GM13977 (cell line): ENCODE data around the gene C18orf54.

Experiments used
- DNase-seq: peaks from one replicate; pipeline ENCODE4 v3.0.0; 2012; ENCODE audit warnings: low spot score
- CTCF ChIP-seq: IDR thresholded peaks from 2 replicates; pipeline ENCODE4 v1.5.1; 2012; ENCODE audit warnings: mild to moderate bottlenecking, control low read depth; ENCODE audit not compliant: insufficient read depth; ENCODE audit errors: extremely low read depth, missing control alignments
- in situ Hi-C: fragments of 300-500 bp; cut with MboI; formaldehyde crosslinking; loops from one replicate; pipeline ENCODE4 v1.12.0; 2022; ENCODE audit warnings: low sequenced_read_pairs, low pct_unique_long_range_greater_than_20kb, mixed read lengths, inconsistent platforms; ENCODE audit not compliant: unreplicated experiment

C18orf54 gene

DNA sequence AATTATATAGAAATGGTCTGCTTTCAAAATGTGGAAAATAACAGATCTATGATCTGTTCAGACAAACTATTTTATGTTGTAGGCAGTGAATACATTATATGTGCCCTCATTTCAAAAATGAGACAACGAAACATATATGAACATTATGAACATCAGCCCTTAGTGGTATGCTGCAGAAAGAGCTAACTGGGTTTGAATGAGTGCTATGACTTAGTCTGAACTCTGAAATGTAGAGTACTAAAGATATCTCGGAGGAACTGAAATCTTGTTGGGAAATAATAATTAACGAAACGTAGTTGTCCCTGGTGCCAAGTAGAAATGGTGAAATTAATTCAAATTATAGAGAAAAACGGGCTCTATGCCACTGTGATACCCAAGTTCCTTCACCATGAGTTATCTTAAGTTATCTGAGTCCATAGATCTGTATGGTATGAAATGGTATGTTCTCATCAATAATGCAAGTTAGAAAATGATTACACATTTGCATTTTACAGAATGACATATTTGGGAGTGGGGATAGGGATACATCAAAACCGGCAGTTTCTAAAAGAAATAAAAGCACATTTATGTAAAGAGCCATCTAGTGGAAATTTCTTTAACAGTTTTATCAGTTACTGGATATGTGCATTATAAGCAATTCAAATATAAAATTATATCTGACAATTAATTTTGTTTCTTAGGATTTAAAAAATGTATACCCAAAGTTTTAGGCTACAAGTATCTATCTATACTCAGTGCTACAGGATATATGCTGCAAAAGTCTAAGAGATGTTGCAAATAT lies 26.7 kb upstream of the C18orf54 start:
- TF ChIP-seq CTCF = no peak
- no peak for DNase-seq
- in situ Hi-C loops = no loop called here

DNA sequence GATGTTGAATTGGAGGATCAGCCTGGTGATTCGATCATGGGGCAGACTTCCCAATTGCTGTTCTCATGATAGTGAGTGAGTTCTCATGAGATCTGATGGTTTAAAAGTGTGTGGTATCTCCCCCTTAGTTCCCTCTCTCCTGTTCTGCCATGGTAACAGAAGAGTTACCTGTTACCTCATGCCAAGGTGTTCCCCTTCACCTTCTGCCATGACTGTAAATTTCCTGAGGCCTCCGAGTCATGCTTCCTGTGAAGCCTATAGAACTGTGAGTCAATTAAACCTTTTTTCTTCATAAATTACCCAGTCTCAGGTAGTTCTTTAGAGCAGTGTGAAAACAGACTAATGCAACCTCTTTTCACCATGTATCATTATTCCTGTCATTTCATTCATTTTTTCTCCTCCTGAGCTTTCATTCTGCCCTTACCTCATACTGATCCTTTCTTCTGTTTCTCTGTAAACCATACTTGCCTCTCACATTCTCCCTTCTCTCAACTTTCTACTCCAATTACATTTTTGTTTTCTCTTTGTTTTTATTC lies 22.0 kb upstream of the C18orf54 start:
- TF ChIP-seq CTCF = no peak
- no peak for DNase-seq
- in situ Hi-C loops = no loop called here

- in situ Hi-C loops = no loop called here
- no peak for DNase-seq
- no peak for TF ChIP-seq CTCF
Measured at GRCh38 chr18:54338230-54338629, 19.5 kb upstream of the C18orf54 start.

GRCh38 chr18:54351186-54351585 lies 6.5 kb upstream of the C18orf54 start:
- TF ChIP-seq CTCF = no peak
- in situ Hi-C loops = no loop called here
- DNase-seq = no peak

DNA sequence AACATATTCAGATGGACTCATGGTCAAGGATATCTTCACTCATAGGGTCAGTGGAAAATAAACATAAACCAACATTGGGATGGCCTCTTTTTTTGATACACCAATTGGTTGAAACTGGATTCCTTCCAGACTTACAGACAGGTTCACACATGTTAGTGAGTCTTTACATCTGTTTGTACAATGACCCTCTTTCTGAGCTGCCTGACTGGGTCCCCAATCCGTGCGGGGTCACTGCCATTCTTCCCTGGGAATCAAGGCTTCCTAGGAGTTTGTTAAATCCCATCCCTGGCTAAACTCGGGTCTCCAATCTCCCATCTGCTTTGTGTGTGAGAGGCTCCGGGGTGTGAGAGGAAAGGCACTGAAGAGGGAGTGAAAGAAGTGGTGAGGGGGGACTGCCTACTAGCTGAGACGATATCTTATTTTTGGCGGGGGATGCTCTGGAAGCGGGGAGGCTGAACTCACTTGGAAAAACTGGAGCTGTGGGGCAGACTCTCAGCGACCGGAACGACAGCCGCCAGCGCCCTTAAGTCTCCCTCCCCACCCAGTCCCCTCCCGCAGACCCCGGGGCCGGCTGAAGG lies 535 bp upstream of the C18orf54 start:
- in situ Hi-C loops = no loop called here

DNA sequence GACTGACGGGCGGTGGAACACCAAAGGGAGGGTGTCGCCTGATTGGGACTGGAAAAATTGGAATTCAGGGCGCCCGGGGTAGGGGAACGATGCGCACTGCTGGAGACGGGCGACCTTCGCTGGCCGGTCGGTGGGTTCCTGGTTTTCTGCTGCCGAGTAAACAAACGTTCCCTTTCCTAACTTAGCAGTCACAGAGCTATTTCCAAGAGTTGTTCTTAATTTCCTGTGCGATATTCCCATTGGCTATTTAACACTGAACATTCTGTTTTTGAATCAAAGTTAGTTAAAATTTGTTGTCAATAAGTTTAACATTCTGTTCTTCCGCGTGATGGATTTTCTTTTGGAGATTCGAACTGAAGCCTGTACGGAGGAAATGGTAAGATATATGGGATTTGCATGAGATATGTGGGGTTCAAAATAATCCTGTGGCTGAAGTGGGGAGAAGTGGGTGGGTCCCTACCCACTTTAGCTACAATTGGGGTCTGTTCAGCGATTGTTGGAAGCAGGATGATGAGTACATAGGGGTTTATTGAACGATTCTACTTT lies 862 bp downstream of the C18orf54 start:
- in situ Hi-C loops = no loop called here
- no peak for TF ChIP-seq CTCF
- DNase-seq = no peak

More for the DNA sequence above, 535 bp upstream of the C18orf54 start:
- TF ChIP-seq CTCF = no peak
- peak; percentile 28 for DNase-seq
